Sigmoid colon (tissue), 4 donors: ENCODE results near the gene GAB2.

Experiments
- CTCF ChIP-seq, 4 experiments: fragments of 450-650 bp in 3 of 4; fragments of 200-600 bp in 1 of 4; IDR thresholded peaks; one replicate each; pipeline ENCODE4 v1.5.1; 2016 to 2019; ENCODE audit warnings: antibody characterized with exemption in 4 of 4, mild to moderate bottlenecking in 3 of 4, moderate library complexity in 2 of 4
- EP300 ChIP-seq, 4 donors: sonication (generic); formaldehyde crosslinking; IDR thresholded peaks; one replicate each; pipeline ENCODE4 v1.6.1; 2017; ENCODE audit warnings: antibody characterized with exemption in 4 of 4

- TF ChIP-seq EP300 (IDR thresholded peaks at IDR 0.05) (no peak), CTCF (IDR thresholded peaks at IDR 0.05) (no peak)
Measured at GRCh38 chr11:78221396-78222315, 196.0 kb downstream of the GAB2 start.
